Heart left ventricle (tissue), 16 donors: ENCODE measurements around the gene SPECC1L. TPM values are rescaled to one million over a fixed set of nuclear protein-coding genes. Genes with fewer than 3 reads are reported as not detected.

Experiments used
- ATAC-seq, 4 donors: fragments of 200-7000 bp; cut with Tn5 transposase; one replicate each; pipeline ENCODE4 v1.9.1; 2020 to 2022; ENCODE audit warnings: moderate library complexity in 4 of 4, mild to moderate bottlenecking in 3 of 4, moderate number of reproducible peaks in 1 of 4
- DNase-seq, 5 donors: peaks; one replicate each; pipeline ENCODE4 v3.0.0-alpha.2; 2020
- H3K27ac ChIP-seq, 12 donors: fragments of 200-600 bp; sonication (generic) in 4 of 12; one replicate each; pipeline versions ENCODE4 v1.5.0 to v1.8.0; 2016 to 2022; ENCODE audit warnings: mild to moderate bottlenecking in 2 of 12
- H3K27me3 ChIP-seq, 9 donors: fragments of 200-600 bp; sonication (generic) in 2 of 9; one replicate each; pipeline versions ENCODE4 v1.5.1 to v1.8.0; 2016 to 2022; ENCODE audit warnings: mild to moderate bottlenecking in 3 of 9
- H3K36me3 ChIP-seq, 9 donors: fragments of 200-600 bp; sonication (generic) in 2 of 9; one replicate each; pipeline versions ENCODE4 v1.5.0 to v1.8.0; 2018 to 2022; ENCODE audit warnings: mild to moderate bottlenecking in 2 of 9
- H3K4me1 ChIP-seq, 12 donors: fragments of 200-600 bp; sonication (generic) in 4 of 12; one replicate each; pipeline versions ENCODE4 v1.5.0 to v1.8.0; 2016 to 2022; ENCODE audit warnings: mild to moderate bottlenecking in 3 of 12
- H3K4me3 ChIP-seq, 12 donors: fragments of 200-600 bp; sonication (generic) in 4 of 12; one replicate each; pipeline versions ENCODE4 v1.5.0 to v1.8.0; 2017 to 2022; ENCODE audit warnings: mild to moderate bottlenecking in 9 of 12, moderate library complexity in 4 of 12
- H3K9me3 ChIP-seq, 12 donors: fragments of 200-600 bp; sonication (generic) in 4 of 12; one replicate each; pipeline versions ENCODE4 v1.5.0 to v1.8.0; 2016 to 2022; ENCODE audit warnings: mild to moderate bottlenecking in 1 of 12
- POLR2A ChIP-seq, 2 donors: fragments of 450-650 bp; IDR thresholded peaks; one replicate each; pipeline ENCODE4 v1.6.1; 2017; ENCODE audit warnings: antibody characterized with exemption in 2 of 2, mild to moderate bottlenecking in 2 of 2, moderate library complexity in 2 of 2
- WGBS, 4 donors: extraction: QIAGEN DNeasy Blood & Tissue Kit in 2 of 4; methylation state at CpG; one replicate each; pipeline versions ENCODE4 v1.1.5 to v1.1.7; 2013 to 2018; 5-methylcytosine and 5-hydroxymethylcytosine counted together
- intact Hi-C, 10 donors: fragments of 100-400 bp; cut with DNase I; formaldehyde crosslinking; loops; one replicate each; pipeline versions ENCODE4 v1.11.1 to v1.14.2; 2022
- polyA plus RNA-seq, 2 donors: library from polyadenylated mRNA; stranded (reverse); fragments of 200-250 nt; gene quantifications; one replicate each; pipeline ENCODE4 v1.2.3, GENCODE V29; 2013
- total RNA-seq, 9 donors: library from RNA; depleted of rRNA in 2 of 9; stranded (reverse); fragments of >200 nt in 2 of 9; fragmentation: NEBNext Ultra II Directional in 3 of 9; extraction: Animal tissue kit (Norgen Biotek cat#: 25700) in 3 of 9; gene quantifications; one replicate each; pipeline versions ENCODE4 v1.1.0 to v1.2.4, GENCODE V29; 2016 to 2023
- TF ChIP-seq, protein P1 (sequence below), 12 donors: fragments of 200-600 bp; sonication (generic) in 4 of 12; IDR thresholded peaks; one replicate each; pipeline versions ENCODE4 v1.5.0 to v1.8.0; 2018 to 2022; ENCODE audit warnings: antibody characterized with exemption in 12 of 12, mild to moderate bottlenecking in 5 of 12
- donor health status: ischemic (EF 13 %, LVEDD 7.1; RV severe dilation, severe dysfunction).
- donor health status: healthy with polysubstance abuse.
- donor health status: DM: no; HTN: yes; CAD: no.
- donor health status: DM: no; HTN: no; CAD: no.
- donor health status: ischemic (EF 25% LVEDD 6.9; RV normal size, moderate dysfunction).
- donor health status: ischemic (EF 25% LVEDD 5.7; RV mildly dilated, moderate dysfunction).
- donor health status: healthy.
- donor health status: DM: yes; HTN: yes; CAD: no.
- donor health status: ischemic (EF 35%, LVEDD 5.7; RV mildly dilated, moderate dysfunction).
- donor health status: nonischemic (EF 11% LVEDD 7.7; RV severe dilation, severe dysfunction).
- donor health status: DM: yes; HTN: yes; CAD: no.
- donor health status: PGD.
- donor health status: ischemic (EF 29% LVEDD 5.4; RV normal size, mild dysfunction).
- donor health status: nonischemic (EF 23%, LVEDD 6.1; RV moderate dilation, normal function).

The SPECC1L gene
- total and polyA plus RNA-seq, 11 donors, result 9.8 to 65.3 (median 38.9) TPM

GRCh38 chr22:24424901-24425775, 154.5 kb downstream of the SPECC1L start:
- ATAC-seq (no peak), DNase-seq (peak in 1 of 5 donors; percentile 64)
- Histone ChIP-seq H3K4me3 (peak overlapping the region; percentile 56 to 96 (median 71)), H3K27ac (peak overlapping the region; percentile 45 to 88 (median 72)), H3K4me1 (peaks cover 0 to 91% (median 48%) of the 10 kb centered on the region in 12 donors), H3K9me3 (no peaks in the 10 kb centered on the region), H3K27me3 (no peaks in the 10 kb centered on the region), H3K36me3 (no peaks in the 10 kb centered on the region)
- 73 to 81% (median 73%) methylated on average over 16 to 32 of the region's 32 CpGs for WGBS, 4 donors
- intact Hi-C loops, result loop anchor here in 9 of 10 donors (2.0 to 5.0 kb wide), 8 partner anchors 47 to 103 kb away; no protein-coding TSS in a partner anchor
- no peak for TF ChIP-seq POLR2A (IDR thresholded peaks at IDR 0.05)
- TF ChIP-seq, protein P1, sequence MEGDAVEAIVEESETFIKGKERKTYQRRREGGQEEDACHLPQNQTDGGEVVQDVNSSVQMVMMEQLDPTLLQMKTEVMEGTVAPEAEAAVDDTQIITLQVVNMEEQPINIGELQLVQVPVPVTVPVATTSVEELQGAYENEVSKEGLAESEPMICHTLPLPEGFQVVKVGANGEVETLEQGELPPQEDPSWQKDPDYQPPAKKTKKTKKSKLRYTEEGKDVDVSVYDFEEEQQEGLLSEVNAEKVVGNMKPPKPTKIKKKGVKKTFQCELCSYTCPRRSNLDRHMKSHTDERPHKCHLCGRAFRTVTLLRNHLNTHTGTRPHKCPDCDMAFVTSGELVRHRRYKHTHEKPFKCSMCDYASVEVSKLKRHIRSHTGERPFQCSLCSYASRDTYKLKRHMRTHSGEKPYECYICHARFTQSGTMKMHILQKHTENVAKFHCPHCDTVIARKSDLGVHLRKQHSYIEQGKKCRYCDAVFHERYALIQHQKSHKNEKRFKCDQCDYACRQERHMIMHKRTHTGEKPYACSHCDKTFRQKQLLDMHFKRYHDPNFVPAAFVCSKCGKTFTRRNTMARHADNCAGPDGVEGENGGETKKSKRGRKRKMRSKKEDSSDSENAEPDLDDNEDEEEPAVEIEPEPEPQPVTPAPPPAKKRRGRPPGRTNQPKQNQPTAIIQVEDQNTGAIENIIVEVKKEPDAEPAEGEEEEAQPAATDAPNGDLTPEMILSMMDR (IDR thresholded peaks at IDR 0.05), result no peak

DNA sequence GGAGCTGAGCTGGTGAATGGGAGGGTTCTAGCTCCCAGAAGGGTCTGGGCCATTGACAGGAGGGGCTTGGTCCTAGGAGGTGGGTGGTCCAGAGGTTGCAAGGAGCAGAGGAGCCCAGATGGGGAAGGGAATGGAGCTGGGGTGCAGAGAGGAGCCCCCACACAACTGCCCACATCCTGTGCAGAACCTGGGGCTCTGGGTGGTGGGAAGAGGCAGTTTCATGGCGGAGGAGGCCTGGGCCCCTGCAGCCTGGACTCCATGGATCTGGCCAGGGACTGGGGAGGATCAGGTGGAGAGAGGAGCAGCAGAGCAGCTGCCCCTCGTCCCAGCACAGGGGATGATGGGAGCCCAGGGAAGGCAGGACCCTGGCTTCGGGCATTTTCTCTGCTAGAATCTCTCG, 155.8 kb downstream of the SPECC1L start:
- 80 to 91% (median 83%) methylated on average over 4 of the region's 4 CpGs for WGBS, 4 donors
- Histone ChIP-seq H3K27me3 (no peaks in the 10 kb centered on the region), H3K4me1 (peaks cover 0 to 89% (median 40%) of the 10 kb centered on the region in 12 donors), H3K36me3 (no peaks in the 10 kb centered on the region), H3K27ac (peak overlapping the region in 2 of 12 donors; percentile 80 to 88), H3K9me3 (no peaks in the 10 kb centered on the region), H3K4me3 (peak overlapping the region in 2 of 12 donors; percentile 35 to 57)
- intact Hi-C loops, result loop anchor here in 4 of 10 donors (5.0 kb wide), 4 partner anchors 46 to 99 kb away; no protein-coding TSS in a partner anchor
- TF ChIP-seq POLR2A (IDR thresholded peaks at IDR 0.05), result no peak
- TF ChIP-seq, protein P1 (IDR thresholded peaks at IDR 0.05), result no peak
- peak in 1 of 5 donors; percentile 28 for DNase-seq
- ATAC-seq, result no peak

- no peaks in the 10 kb centered on the region for H3K27me3 ChIP-seq
- no peak for TF ChIP-seq POLR2A (IDR thresholded peaks at IDR 0.05)
- TF ChIP-seq, protein P1 (IDR thresholded peaks at IDR 0.05), result no peak
- WGBS, 4 donors, result 89 to 95% (median 90%) methylated on average over 15 to 19 of the region's 19 CpGs
- no peaks in the 10 kb centered on the region for H3K9me3 ChIP-seq
- peak overlapping the region in 2 of 12 donors; percentile 35 to 80 for H3K27ac ChIP-seq
- peak in 2 of 5 donors; percentile 29 to 59 for DNase-seq
- intact Hi-C loops, result loop anchor here in 4 of 10 donors (5.0 kb wide), 4 partner anchors 45 to 100 kb away; no protein-coding TSS in a partner anchor
- H3K36me3 ChIP-seq, result no peaks in the 10 kb centered on the region
- H3K4me3 ChIP-seq, result peak overlapping the region in 2 of 12 donors; percentile 35 to 57
- ATAC-seq, result no peak
- H3K4me1 ChIP-seq, result peaks cover 0 to 89% (median 37%) of the 10 kb centered on the region in 12 donors
These were observed 156.3 kb downstream of the SPECC1L start for GRCh38 chr22:24426851-24427499.
